ENCODE measurements around the gene CAPZA1.
"Not testable (repeated sequence)": the region's sequence is repeated elsewhere in the genome, so short reads cannot be mapped to it uniquely, and the experiment has no call there.

Gene CAPZA1

GRCh38 chr1:112628516-112628915, 8.9 kb downstream of the CAPZA1 start:
- no peak for DNase-seq

- DNase-seq = no peak
Observed at GRCh38 chr1:112629256-112629655, 9.6 kb downstream of the CAPZA1 start.

- no peak for DNase-seq
Observed at GRCh38 chr1:112633628-112634027, 14.0 kb downstream of the CAPZA1 start.

- no peak for DNase-seq
Observed at GRCh38 chr1:112634367-112634766, 14.7 kb downstream of the CAPZA1 start.

GRCh38 chr1:112636056-112636455, 16.4 kb downstream of the CAPZA1 start:
- no peak for DNase-seq

GRCh38 chr1:112636597-112637253, 17.1 kb downstream of the CAPZA1 start:
- peak; percentile 22 for DNase-seq

- DNase-seq = peak; percentile 49
Observed at GRCh38 chr1:112637254-112638109, 17.9 kb downstream of the CAPZA1 start.

GRCh38 chr1:112638110-112638428, 18.4 kb downstream of the CAPZA1 start:
- DNase-seq = peak; percentile 17

- DNase-seq = not testable (repeated sequence)
Observed at GRCh38 chr1:112640437-112640836, 20.8 kb downstream of the CAPZA1 start.

- DNase-seq = no peak
Observed at GRCh38 chr1:112643080-112643479, 23.4 kb downstream of the CAPZA1 start.

GRCh38 chr1:112646225-112646624, 26.6 kb downstream of the CAPZA1 start:
- no peak for DNase-seq

- no peak for DNase-seq
Observed at GRCh38 chr1:112651205-112651604, 31.6 kb downstream of the CAPZA1 start.

- no peak for DNase-seq
Observed at GRCh38 chr1:112665857-112666256, 46.2 kb downstream of the CAPZA1 start.

GRCh38 chr1:112666946-112667345, 47.3 kb downstream of the CAPZA1 start:
- DNase-seq = no peak

GRCh38 chr1:112672009-112672408, 52.4 kb downstream of the CAPZA1 start:
- no peak for DNase-seq

GRCh38 chr1:112672842-112673241, 53.2 kb downstream of the CAPZA1 start:
- DNase-seq = no peak

- DNase-seq = peak; percentile 59
Observed at GRCh38 chr1:112673592-112674439, 54.2 kb downstream of the CAPZA1 start.

- peak; percentile 81 for DNase-seq
Observed at GRCh38 chr1:112674440-112674985, 54.9 kb downstream of the CAPZA1 start, which contains the start of gene MOV10. Gene MOV10, plus strand, starts transcription at chr1:112674659. Its CDS starts 254 bp downstream, at chr1:112674913.

GRCh38 chr1:112674986-112675727, 55.5 kb downstream of the CAPZA1 start:
- peak; percentile 49 for DNase-seq

- no peak for DNase-seq
Observed at GRCh38 chr1:112675728-112676381, 56.2 kb downstream of the CAPZA1 start.

GRCh38 chr1:112676543-112676942, 56.9 kb downstream of the CAPZA1 start:
- DNase-seq = no peak

Measured in fibroblast of skin of back (primary cell).